Coronary artery (tissue), 2 donors: ENCODE measurements around the gene MAPKBP1.

Experiments
- DNase-seq: peaks from one replicate; pipeline ENCODE4 v3.0.0-alpha.2; 2017; ENCODE audit warnings: low spot score
- H3K27ac ChIP-seq, 2 donors: fragments of 200-600 bp; sonication (generic); one replicate each; pipeline ENCODE4 v1.5.1; 2016 to 2019
- H3K4me3 ChIP-seq: fragments of 200-600 bp; sonication (generic); 2 replicates; pipeline ENCODE4 v1.5.1; 2016; ENCODE audit warnings: mild to moderate bottlenecking, moderate library complexity
- TF ChIP-seq, protein P1 (sequence below): fragments of 200-600 bp; sonication (generic); IDR thresholded peaks from one replicate; pipeline ENCODE4 v1.5.1; 2019; ENCODE audit warnings: antibody characterized with exemption

Gene MAPKBP1

DNA sequence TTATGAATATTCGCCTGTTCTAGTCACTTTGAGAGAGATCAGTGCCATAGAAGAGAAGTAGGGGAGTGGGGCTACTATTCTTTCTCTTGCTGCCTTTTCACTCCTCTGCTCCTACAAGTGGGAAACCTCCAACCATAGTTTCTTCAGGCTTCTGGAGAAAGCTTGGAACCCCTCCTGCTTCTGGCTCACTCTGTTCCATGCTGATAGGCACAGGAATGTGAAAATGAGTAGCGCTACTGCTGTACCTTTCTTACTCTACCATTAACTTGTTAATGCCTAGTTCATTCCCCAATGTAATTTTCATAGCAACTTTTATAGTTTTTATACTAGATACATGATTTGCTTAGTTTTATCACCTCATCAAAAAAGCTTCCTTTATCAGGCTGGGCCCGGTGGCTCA lies 26.9 kb downstream of the MAPKBP1 start:
- Histone ChIP-seq H3K4me3 (no peak overlapping the region), H3K27ac (no peak overlapping the region)
- DNase-seq, result no peak
- TF ChIP-seq, protein P1, sequence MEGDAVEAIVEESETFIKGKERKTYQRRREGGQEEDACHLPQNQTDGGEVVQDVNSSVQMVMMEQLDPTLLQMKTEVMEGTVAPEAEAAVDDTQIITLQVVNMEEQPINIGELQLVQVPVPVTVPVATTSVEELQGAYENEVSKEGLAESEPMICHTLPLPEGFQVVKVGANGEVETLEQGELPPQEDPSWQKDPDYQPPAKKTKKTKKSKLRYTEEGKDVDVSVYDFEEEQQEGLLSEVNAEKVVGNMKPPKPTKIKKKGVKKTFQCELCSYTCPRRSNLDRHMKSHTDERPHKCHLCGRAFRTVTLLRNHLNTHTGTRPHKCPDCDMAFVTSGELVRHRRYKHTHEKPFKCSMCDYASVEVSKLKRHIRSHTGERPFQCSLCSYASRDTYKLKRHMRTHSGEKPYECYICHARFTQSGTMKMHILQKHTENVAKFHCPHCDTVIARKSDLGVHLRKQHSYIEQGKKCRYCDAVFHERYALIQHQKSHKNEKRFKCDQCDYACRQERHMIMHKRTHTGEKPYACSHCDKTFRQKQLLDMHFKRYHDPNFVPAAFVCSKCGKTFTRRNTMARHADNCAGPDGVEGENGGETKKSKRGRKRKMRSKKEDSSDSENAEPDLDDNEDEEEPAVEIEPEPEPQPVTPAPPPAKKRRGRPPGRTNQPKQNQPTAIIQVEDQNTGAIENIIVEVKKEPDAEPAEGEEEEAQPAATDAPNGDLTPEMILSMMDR, result no peak

DNA sequence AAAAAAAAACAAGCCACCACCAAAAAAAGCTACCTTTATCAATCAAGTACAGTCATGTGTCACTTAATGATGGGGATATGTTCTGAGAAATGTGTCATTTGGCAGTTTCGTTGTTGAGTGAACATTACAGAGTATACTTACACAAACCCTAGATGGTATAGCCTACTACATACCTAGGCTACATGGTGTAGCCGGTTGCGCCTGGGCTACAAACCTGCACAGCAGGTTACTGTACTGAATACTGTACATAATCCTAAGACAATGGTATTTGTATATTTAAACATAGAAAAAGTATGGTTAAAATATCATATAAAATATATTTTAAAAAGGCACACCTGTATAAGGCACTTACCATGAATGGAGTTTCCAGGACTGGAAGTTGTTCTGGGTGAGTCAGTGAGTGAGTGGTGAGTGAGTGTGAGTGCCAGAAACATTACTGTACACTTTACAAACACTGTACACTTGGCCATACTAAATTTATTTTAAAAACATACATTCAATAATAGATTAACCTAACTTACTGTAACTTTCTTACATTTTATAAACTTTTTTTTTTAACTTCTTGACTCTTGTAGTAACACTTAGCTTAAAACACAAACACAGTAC lies 27.7 kb downstream of the MAPKBP1 start:
- TF ChIP-seq, protein P1, result no peak
- Histone ChIP-seq H3K27ac (no peak overlapping the region), H3K4me3 (no peak overlapping the region)
- DNase-seq, result no peak

DNA sequence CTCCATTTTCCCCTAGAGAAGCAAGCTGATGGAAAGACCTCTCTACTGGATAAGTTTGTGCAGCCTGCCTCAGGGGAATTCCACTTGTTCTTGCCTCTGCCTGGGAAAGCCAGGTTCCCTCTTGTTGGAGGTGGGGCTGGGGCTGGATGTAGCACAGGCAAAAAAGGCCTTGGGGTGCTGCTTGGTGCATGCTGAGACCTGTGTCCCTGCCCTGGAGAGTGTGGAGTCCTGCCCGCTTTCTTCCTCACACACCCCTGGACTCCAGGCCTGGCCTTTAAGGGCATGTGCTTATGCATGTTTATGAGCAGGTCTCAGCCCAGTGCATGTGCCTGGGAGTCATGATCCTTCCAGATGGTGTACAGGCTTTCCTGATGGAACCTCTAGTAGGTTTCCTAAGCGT lies 30.1 kb downstream of the MAPKBP1 start:
- peak overlapping the region in 1 of 2 donors; percentile 45 for H3K27ac ChIP-seq
- TF ChIP-seq, protein P1, result no peak
- no peak for DNase-seq
- no peak overlapping the region for H3K4me3 ChIP-seq

DNA sequence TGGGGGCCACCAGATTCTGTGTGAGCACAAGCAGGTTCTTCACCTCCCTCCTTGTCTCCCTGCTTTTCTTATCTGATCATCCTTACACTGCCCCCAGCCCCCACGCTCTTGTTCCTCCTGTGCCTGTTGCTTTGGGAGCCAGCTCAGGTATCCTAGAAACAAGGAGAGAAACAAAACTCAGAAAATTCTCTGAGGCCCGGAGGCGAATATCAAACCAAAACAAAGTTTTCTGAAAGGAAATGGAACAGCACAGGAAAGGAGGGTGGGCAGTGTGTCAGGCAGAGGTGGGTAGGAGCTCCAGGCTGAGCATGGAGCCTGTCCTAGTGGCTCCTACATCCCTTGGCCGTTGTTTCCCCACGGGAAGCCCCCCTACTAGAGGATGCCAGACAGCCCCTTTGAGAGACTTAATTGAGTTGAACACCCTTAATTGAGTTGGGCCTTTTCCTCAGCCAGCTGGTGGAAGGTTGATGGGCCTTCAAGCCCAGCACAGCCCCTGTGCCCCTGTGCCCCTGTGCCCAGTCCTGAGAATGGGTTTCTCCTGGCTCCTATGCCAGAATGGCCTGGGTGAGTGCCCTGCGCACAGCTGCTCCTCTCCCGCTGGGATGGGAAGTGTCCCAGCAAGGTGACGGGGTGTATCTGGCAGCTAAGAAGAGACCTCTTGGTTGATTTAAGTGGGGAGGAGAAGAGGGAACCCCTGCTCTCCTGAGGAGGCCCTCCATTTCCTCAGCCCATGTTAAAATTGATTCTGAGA lies 30.8 kb downstream of the MAPKBP1 start:
- Histone ChIP-seq H3K4me3 (no peak overlapping the region), H3K27ac (peak overlapping the region in 1 of 2 donors; percentile 56)
- TF ChIP-seq, protein P1, result no peak
- DNase-seq, result no peak

DNA sequence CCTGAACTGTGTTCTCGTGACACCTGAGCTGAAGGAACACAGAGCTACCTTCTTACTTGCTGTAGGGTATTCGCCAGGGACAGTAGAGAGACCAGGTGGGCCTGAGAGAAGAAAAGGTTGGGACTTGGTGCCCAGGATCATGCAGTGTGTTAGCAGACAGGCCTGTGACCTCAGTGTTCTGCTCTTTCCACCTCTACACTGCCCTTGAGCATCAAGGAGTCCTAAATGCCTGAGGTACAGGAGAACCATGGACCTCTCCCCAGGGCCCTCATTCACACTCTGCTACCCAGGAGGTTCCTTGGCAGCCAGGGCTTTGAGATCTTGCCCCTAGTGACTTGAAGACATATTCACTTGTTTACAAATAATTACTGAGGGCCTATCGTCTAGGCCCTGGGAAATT lies 31.4 kb downstream of the MAPKBP1 start:
- H3K27ac ChIP-seq, result peak overlapping the region in 1 of 2 donors; percentile 56
- H3K4me3 ChIP-seq, result no peak overlapping the region
- no peak for DNase-seq
- TF ChIP-seq, protein P1, result no peak

DNA sequence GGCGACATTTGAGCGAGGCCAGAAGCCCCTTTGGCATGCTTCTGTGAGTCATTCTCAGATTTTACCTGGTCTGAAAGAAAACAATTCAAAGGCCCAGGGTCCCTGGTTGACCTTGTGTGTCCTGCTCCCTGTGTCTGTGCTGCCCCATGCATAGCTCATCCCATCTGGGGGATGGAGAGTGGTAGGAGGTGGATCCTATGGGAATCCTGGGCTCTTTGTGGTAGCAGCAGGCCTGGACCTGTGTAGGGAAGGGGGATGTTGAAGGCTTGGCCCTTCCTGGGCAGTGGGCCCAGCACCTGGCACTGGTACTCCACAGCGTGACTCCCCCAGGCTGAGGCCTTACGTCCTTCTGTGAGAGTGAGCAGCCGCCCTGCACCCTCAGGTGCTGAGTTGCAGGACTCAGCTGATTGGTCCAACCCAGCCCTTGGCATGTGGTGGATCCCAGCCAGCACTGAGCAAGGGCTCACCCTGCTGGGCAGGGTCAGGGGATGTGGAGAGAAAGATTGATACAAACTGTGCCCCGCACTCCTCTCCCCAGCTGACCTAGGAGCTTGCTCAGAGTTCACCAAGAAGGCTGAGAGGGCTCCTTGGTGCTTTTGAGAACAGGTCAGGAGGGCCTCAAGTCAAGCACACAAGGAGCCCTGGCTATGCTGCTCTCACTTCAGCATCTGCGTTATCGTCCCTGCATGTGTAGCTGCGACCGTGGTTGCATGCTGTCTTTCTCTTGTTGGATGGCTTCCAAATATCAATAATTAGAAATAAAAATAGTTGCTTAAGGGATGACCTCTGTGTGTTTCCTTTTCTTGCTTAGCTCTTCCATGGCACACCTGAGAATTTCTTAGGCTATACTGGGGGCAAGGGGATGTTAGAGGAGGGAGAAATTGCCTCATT lies 32.3 kb downstream of the MAPKBP1 start:
- TF ChIP-seq, protein P1, result no peak
- H3K4me3 ChIP-seq, result no peak overlapping the region
- no peak for DNase-seq
- no peak overlapping the region for H3K27ac ChIP-seq
